Tibial artery (tissue), 4 donors: Measurements from ENCODE around the gene C19orf67.

Experiments used
- DNase-seq, 2 donors: peaks; one replicate each; pipeline ENCODE4 v3.0.0-alpha.2; 2019
- H3K27ac ChIP-seq, 2 donors: fragments of 200-600 bp; sonication (generic) in 1 of 2; 1 replicate in 1 of 2; 2 replicates in 1 of 2; pipeline ENCODE4 v1.5.1; 2018 to 2019; ENCODE audit warnings: mild to moderate bottlenecking in 1 of 2
- H3K27me3 ChIP-seq, 2 donors: fragments of 200-600 bp; sonication (generic) in 1 of 2; one replicate each; pipeline versions ENCODE4 v1.5.1 to v1.6.0; 2016 to 2019
- H3K36me3 ChIP-seq, 3 donors: fragments of 200-600 bp; sonication (generic) in 2 of 3; one replicate each; pipeline ENCODE4 v1.5.1; 2016 to 2019; ENCODE audit warnings: mild to moderate bottlenecking in 2 of 3
- H3K4me1 ChIP-seq, 4 donors: fragments of 200-600 bp; sonication (generic) in 2 of 4; 1 replicate in 3 of 4; 2 replicates in 1 of 4; pipeline ENCODE4 v1.5.1; 2016 to 2019
- H3K4me3 ChIP-seq, 2 donors: fragments of 200-600 bp; sonication (generic) in 1 of 2; 1 replicate in 1 of 2; 2 replicates in 1 of 2; pipeline ENCODE4 v1.5.1; 2018 to 2019; ENCODE audit warnings: mild to moderate bottlenecking in 2 of 2
- H3K9me3 ChIP-seq, 3 donors: fragments of 200-600 bp; sonication (generic) in 1 of 3; one replicate each; pipeline ENCODE4 v1.5.1; 2016 to 2019
- intact Hi-C: fragments of 100-400 bp; cut with DNase I; formaldehyde crosslinking; loops from one replicate; pipeline ENCODE4 v1.15.0; 2023; ENCODE audit warnings: low total_unique reads
- TF ChIP-seq, protein P1 (sequence below), 2 experiments: fragments of 200-600 bp in 1 of 2; fragments of 450-650 bp in 1 of 2; IDR thresholded peaks; one replicate each; pipeline ENCODE4 v1.5.1; 2017 to 2019; ENCODE audit warnings: antibody characterized with exemption in 2 of 2, mild to moderate bottlenecking in 1 of 2, moderate library complexity in 1 of 2

The C19orf67 gene

DNA sequence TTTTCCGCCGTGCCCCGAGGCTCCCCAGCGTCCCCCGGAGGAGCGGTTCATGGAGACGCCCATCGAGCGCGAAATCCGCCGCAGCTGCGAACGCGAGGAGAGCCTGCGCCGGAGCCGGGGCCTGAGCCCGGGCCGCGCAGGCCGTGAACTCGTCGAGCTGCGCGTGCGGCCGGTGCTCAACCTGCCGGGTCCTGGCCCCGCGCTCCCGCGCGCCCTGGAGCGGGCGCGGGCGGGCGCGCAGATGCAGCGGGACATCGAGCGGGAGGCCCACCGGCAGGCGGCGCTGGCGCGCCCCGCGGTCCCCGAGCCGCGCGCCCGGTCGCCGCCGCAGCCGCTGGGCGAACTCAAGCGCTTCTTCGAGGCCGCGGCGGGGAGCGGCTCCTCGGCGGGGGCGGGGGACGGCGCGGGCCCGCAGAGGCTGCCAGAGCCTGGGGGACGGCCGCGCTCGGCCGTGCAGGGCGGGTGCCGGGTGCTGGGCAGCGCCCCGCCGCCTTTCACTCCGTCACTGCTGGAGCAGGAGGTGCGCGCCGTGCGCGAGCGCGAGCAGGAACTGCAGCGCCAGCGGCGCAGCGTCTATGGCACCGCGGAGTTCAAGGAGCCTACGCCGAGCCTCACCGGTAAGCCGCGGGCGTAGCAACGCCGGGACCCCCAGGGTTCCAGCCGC lies 12.2 kb downstream of the C19orf67 start:
- peaks cover 0 to 40% (median 31%) of the 10 kb centered on the region in 4 donors for H3K4me1 ChIP-seq
- no peaks in the 10 kb centered on the region for H3K27me3 ChIP-seq
- no peaks in the 10 kb centered on the region for H3K36me3 ChIP-seq
- DNase-seq: peak; percentile 62 to 86
- peak overlapping the region; percentile 62 to 73 for H3K4me3 ChIP-seq
- H3K9me3 ChIP-seq: no peaks in the 10 kb centered on the region
- TF ChIP-seq, protein P1, sequence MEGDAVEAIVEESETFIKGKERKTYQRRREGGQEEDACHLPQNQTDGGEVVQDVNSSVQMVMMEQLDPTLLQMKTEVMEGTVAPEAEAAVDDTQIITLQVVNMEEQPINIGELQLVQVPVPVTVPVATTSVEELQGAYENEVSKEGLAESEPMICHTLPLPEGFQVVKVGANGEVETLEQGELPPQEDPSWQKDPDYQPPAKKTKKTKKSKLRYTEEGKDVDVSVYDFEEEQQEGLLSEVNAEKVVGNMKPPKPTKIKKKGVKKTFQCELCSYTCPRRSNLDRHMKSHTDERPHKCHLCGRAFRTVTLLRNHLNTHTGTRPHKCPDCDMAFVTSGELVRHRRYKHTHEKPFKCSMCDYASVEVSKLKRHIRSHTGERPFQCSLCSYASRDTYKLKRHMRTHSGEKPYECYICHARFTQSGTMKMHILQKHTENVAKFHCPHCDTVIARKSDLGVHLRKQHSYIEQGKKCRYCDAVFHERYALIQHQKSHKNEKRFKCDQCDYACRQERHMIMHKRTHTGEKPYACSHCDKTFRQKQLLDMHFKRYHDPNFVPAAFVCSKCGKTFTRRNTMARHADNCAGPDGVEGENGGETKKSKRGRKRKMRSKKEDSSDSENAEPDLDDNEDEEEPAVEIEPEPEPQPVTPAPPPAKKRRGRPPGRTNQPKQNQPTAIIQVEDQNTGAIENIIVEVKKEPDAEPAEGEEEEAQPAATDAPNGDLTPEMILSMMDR (IDR thresholded peaks at IDR 0.05): peak in 1 of 2 experiments; percentile 94
- intact Hi-C loops: loop anchor here (5.0 to 10.0 kb wide), 2 partner anchors 64 to 289 kb away; partner anchors contain the start of gene ASF1B
- H3K27ac ChIP-seq: peak overlapping the region; percentile 88 to 92

DNA sequence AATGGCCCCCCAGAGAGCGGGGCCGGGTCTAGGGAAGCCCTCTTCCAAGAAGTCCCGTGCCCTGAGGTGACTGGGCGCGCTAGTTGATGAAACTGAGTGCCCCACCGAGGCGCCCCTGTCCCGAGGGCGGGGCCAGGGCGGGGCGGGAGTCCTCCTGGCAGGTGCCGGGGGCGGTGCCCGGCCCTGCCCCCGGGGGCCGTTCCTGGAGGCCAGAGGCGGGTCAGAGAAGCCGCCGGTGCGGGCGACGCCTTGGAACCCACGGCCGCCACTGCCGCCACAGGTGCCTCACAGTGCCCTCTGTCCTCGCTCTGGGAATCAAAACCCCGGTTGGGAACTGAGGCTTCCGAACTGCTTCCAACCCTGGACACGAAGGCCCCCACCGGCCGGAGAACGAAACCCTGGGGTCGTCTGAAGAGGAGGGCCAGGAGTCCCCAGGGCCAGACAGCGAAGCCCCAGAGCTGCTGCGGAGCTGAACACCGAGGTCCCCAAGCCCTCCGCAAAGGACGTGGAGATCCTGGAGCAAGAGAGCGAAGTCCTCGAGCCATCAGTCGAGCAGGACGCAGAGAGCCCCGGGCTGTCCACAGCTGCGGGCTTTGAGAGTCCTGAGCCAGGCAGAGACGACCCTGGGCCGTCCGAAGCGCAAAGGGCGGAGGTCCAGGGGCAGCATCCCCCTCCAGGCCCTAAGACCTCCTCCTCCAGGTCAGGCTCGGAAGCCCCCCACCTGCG lies 12.9 kb downstream of the C19orf67 start, which contains the start of gene MISP3:
Gene MISP3 (plus strand): TSS at position 252 of the 726 bp plus-strand sequence. CDS start 524 bp downstream, outside the sequence.
- Histone ChIP-seq H3K36me3 (no peaks in the 10 kb centered on the region), H3K9me3 (no peaks in the 10 kb centered on the region), H3K4me3 (peak within 1 kb of the TSS; percentile 62 to 73), H3K27me3 (no peaks in the 10 kb centered on the region), H3K27ac (peak within 1 kb of the TSS; percentile 88 to 92), H3K4me1 (peaks cover 0 to 40% (median 31%) of the 10 kb centered on the region in 4 donors)
- TF ChIP-seq, protein P1 (IDR thresholded peaks at IDR 0.05): no peak
- DNase-seq: peak in 1 of 2 donors; percentile 73
- intact Hi-C loops: loop anchor here (1.0 to 10.0 kb wide), 3 partner anchors 65 to 288 kb away; partner anchors contain the start of gene ASF1B

DNA sequence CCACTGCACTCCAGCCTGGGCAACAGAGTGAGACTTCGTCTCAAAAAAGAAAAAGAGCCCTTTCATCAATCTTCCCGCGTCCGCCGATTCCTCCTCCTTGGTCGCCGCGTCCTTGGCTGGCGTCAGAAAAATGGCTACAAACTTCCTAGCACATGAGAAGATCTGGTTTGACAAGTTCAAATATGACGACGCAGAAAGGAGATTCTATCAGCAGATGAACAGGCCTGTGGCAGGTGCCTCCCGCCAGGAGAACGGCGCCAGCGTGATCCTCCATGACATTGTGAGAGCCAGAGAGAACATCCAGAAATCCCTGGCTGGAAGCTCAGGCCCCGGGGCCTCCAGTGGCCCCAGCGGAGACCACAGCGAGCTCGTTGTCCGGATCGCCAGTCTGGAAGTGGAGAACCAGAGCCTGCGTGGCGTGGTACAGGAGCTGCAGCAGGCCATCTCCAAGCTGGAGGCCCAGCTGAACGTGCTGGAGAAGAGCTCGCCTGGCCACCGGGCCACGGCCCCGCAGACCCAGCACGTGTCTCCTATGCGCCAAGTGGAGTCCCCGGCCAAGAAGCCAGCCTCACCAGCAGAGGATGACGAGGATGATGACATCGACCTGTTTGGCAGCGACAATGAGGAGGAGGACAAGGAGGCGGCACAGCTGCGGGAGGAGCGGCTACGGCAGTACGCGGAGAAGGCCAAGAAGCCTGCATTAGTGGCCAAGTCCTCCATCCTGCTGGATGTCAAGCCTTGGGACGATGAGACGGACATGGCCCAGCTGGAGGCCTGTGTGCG lies 15.1 kb downstream of the C19orf67 start:
- Histone ChIP-seq H3K4me1 (peaks cover 0 to 35% (median 28%) of the 10 kb centered on the region in 4 donors), H3K36me3 (no peaks in the 10 kb centered on the region), H3K27ac (no peak overlapping the region), H3K4me3 (no peak overlapping the region), H3K9me3 (no peaks in the 10 kb centered on the region), H3K27me3 (no peaks in the 10 kb centered on the region)
- DNase-seq: no peak
- TF ChIP-seq, protein P1 (IDR thresholded peaks at IDR 0.05): no peak
- intact Hi-C loops: loop anchor here (5.0 to 10.0 kb wide), 2 partner anchors 67 to 286 kb away; partner anchors contain the start of gene ASF1B

DNA sequence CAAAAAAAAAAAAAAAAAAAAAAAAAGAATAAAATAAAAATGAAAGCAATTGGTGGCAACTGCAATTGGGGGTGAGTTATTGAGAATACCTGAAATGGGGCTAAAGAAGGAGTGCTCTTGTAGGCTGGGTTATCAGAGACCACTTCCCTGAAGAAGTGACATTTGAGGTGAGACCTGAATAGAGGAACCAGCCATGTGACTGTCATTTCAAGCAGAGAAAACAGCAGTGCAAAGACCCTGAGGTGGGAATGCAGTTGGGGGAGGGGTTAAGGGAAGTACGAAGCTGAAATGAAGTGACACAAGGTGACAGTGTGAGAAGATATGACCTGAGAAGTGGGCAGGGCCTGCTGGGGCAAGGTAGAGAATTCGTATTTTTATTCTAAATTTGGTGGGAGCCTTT lies 19.4 kb downstream of the C19orf67 start:
- peaks cover 0 to 3% (median 0%) of the 10 kb centered on the region in 4 donors for H3K4me1 ChIP-seq
- H3K27me3 ChIP-seq: peaks cover 0 to 26% of the 10 kb centered on the region in 2 donors
- H3K27ac ChIP-seq: no peak overlapping the region
- H3K9me3 ChIP-seq: no peaks in the 10 kb centered on the region
- H3K36me3 ChIP-seq: no peaks in the 10 kb centered on the region
- DNase-seq: no peak
- intact Hi-C loops: no loop called here
- TF ChIP-seq, protein P1 (IDR thresholded peaks at IDR 0.05): no peak
- H3K4me3 ChIP-seq: no peak overlapping the region

DNA sequence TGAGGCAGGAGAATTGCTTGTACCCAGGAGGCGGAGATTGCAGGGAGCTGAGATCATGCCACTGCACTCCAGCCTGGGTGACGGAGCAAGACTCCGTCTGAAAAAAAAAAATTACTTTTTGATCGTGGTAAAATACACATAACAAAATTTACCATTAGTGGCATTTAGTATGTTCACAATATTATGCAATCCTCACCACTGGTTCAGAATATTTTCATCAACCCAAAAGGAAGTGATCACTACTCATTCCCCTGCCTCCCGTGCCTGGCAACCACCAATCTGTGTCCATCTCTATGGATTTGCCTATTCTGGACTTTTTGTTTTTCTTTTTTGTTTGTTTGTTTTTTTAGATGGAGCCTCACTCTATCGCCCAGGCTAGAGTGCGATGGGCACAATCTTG lies 22.5 kb downstream of the C19orf67 start:
- Histone ChIP-seq H3K9me3 (no peaks in the 10 kb centered on the region), H3K36me3 (no peaks in the 10 kb centered on the region)

More for the DNA sequence above, 22.5 kb downstream of the C19orf67 start:
- H3K27me3 ChIP-seq: peaks cover 0 to 56% of the 10 kb centered on the region in 2 donors
- H3K4me3 ChIP-seq: no peak overlapping the region
- TF ChIP-seq, protein P1 (IDR thresholded peaks at IDR 0.05): no peak
- DNase-seq: no peak
- peaks cover 0 to 7% (median under 1%) of the 10 kb centered on the region in 4 donors for H3K4me1 ChIP-seq
- H3K27ac ChIP-seq: no peak overlapping the region
- intact Hi-C loops: no loop called here
